ENCODE data around the gene NCOR2. TPM values are rescaled to one million over a fixed set of nuclear protein-coding genes. Genes with fewer than 3 reads are reported as not detected.

NCOR2 gene
- total and polyA plus RNA-seq, 4 donors, result 39.1 to 248 (median 124) TPM

DNA sequence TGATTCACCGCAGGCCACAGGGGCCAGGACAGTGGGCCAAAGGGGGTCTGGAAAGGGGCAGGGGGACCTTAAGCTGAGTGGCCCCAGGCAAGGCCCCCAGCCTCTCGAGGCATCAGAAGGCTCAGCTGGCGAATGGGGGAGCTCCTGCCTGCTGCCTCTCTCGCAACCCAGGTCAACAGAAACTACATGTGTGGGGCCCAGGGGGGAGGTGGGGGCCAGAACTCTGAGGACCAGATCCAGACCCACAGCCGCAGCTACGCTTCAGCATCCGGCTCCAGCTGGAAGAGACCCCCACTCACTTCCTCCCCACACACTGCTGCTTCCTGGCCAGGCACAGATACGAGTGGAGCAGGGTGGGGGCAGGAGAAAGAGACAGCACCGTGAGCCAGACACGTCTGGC, 46.5 kb downstream of the NCOR2 start:
- intact Hi-C loops (cut with DNase I), result loop anchor here (1.0 to 5.0 kb wide), 2 partner anchors 46 kb away; partner anchors contain the start of gene NCOR2 (in 2 of the 2)
- ATAC-seq (ENCODE audit: low FRiP score) (no peak), DNase-seq (no peak)
- Histone ChIP-seq H3K36me3 (ENCODE audit: control insufficient read depth in 1 of 2, insufficient read depth in 2 of 2, low read length in 1 of 2) (no peaks in the 10 kb centered on the region), H3K27me3 (ENCODE audit: control insufficient read depth in 1 of 2, insufficient read depth in 2 of 2, low read length in 1 of 2) (no peaks in the 10 kb centered on the region), H3K4me1 (ENCODE audit: control insufficient read depth in 1 of 2, insufficient read depth in 2 of 2, low read length in 2 of 2) (no peaks in the 10 kb centered on the region), H3K27ac (ENCODE audit: low read depth in 1 of 2, low read length in 2 of 2) (no peak overlapping the region), H3K4me3 (ENCODE audit: low read length in 2 of 2) (no peak overlapping the region), H3K9me3 (ENCODE audit: control insufficient read depth, low read length) (no peaks in the 10 kb centered on the region)
- 80 to 82% methylated on average over 10 of the region's 10 CpGs for WGBS, 2 donors

DNA sequence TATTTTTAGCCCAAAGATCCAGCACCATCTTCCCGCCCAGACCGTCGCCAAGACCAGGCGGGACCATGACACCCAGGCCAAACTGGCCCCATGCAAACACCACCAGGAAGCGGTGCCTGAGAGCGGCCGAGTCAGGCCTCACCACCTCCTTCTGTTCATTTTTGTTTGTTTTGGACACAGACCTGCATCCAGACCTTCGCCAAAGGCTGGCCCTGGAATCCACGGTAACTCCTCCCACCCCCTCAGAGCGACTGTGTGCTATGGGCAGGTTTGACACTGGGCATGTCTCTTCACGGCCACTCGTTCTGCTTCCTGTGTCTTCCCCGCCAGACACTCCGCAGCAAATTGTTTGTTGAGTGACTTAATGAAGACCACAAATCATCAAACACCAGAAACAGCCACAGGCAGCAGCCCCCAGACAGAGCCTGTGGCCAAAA, 47.1 kb downstream of the NCOR2 start:
- DNase-seq (peak; percentile 85 to 88), ATAC-seq (ENCODE audit: low FRiP score) (peak; percentile 19)
- 2 to 10% methylated on average over 14 of the region's 14 CpGs for WGBS, 2 donors
- Histone ChIP-seq H3K9me3 (ENCODE audit: control insufficient read depth, low read length) (no peaks in the 10 kb centered on the region), H3K4me1 (ENCODE audit: control insufficient read depth in 1 of 2, insufficient read depth in 2 of 2, low read length in 2 of 2) (no peaks in the 10 kb centered on the region), H3K27ac (ENCODE audit: low read depth in 1 of 2, low read length in 2 of 2) (peak overlapping the region in 1 of 2 donors; percentile 98), H3K4me3 (ENCODE audit: low read length in 2 of 2) (no peak overlapping the region), H3K27me3 (ENCODE audit: control insufficient read depth in 1 of 2, insufficient read depth in 2 of 2, low read length in 1 of 2) (no peaks in the 10 kb centered on the region), H3K36me3 (ENCODE audit: control insufficient read depth in 1 of 2, insufficient read depth in 2 of 2, low read length in 1 of 2) (no peaks in the 10 kb centered on the region)
- intact Hi-C loops (cut with DNase I), result loop anchor here (1.0 to 5.0 kb wide), 2 partner anchors 47 kb away; partner anchors contain the start of gene NCOR2 (in 2 of the 2)

DNA sequence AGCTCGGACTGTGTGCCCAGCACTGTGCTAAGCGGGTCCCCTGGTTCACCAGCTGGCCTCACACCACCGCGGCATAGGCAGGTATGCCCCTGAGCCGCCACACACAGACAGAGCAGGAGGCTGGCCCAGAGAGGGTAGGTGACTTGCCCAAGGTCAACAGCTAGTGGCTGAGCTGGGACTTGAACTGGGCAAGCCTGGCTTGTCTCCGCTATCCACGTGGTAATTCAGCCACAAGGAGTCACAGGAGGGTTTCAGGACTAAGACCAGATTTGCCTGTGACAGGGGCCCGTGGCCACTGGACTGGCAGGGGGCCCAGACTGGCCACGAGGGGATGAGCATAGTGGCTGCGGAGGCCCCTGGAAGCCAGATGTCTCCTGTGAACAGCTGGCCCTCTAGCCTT, 47.7 kb downstream of the NCOR2 start:
- H3K4me1 ChIP-seq (ENCODE audit: control insufficient read depth in 1 of 2, insufficient read depth in 2 of 2, low read length in 2 of 2), result no peaks in the 10 kb centered on the region
- WGBS, 2 donors, result 37 to 38% methylated on average over 10 of the region's 10 CpGs
- no peak overlapping the region for H3K4me3 ChIP-seq (ENCODE audit: low read length in 2 of 2)
- intact Hi-C loops (cut with DNase I), result loop anchor here (1.0 to 10.0 kb wide), 5 partner anchors 48 to 248 kb away; partner anchors contain the start of gene NCOR2 (in 2 of the 2)
- ATAC-seq (ENCODE audit: low FRiP score) (no peak), DNase-seq (no peak)
- H3K36me3 ChIP-seq (ENCODE audit: control insufficient read depth in 1 of 2, insufficient read depth in 2 of 2, low read length in 1 of 2), result no peaks in the 10 kb centered on the region
- H3K27ac ChIP-seq (ENCODE audit: low read depth in 1 of 2, low read length in 2 of 2), result peak overlapping the region in 1 of 2 donors; percentile 98
- no peaks in the 10 kb centered on the region for H3K27me3 ChIP-seq (ENCODE audit: control insufficient read depth in 1 of 2, insufficient read depth in 2 of 2, low read length in 1 of 2)
- no peaks in the 10 kb centered on the region for H3K9me3 ChIP-seq (ENCODE audit: control insufficient read depth, low read length)

DNA sequence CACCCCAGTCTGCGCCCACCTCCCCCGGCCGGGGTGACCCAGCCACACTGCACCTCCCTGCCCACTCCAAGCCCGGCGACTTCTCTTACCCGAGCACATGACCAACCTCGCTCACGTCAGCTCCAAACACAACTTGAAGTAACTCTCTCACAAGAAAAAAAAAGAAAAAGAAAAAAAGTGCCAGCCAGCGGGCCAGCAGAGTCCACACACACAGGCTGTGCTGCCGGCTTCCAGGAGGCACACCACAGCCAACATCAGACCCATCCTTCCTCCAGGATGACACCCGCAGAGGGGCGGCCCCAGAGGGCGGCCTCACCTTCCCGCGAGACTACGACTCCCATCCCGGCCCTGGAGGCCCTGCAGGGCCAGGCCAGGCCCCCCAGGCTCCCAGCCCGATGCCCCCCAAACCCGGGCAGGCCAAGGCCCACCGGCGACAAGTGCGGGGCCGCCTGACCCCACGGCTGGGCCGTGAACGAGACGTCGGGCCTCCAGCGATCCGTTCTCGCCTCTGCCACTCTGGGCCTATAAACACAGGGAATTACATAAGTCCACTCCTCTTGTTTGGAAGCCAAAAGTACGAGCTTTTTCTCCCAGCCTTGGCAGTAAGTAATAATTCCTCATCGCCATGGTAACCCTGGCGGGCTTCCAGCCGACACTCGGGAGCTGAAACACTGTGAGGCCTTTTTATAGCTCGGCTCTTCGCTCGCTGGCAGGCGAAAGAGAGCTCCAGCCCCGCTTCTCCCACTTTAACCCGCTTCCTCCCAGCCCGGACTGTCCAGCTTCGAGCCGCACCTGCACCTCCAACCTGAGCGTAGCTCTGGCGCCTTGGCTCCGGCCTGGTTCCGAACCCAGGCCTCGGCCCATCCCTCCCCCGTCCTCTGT, 49.1 kb downstream of the NCOR2 start:
- intact Hi-C loops (cut with DNase I), result loop anchor here (5.0 to 10.0 kb wide), 3 partner anchors 61 to 249 kb away; no protein-coding TSS in a partner anchor
- WGBS, 2 donors, result 2% methylated on average over 51 of the region's 51 CpGs
- H3K36me3 ChIP-seq (ENCODE audit: control insufficient read depth in 1 of 2, insufficient read depth in 2 of 2, low read length in 1 of 2), result no peaks in the 10 kb centered on the region
- ATAC-seq (ENCODE audit: low FRiP score) (peak; percentile 84), DNase-seq (peak; percentile 98 to 99)
- H3K9me3 ChIP-seq (ENCODE audit: control insufficient read depth, low read length), result no peaks in the 10 kb centered on the region
- H3K27me3 ChIP-seq (ENCODE audit: control insufficient read depth in 1 of 2, insufficient read depth in 2 of 2, low read length in 1 of 2), result no peaks in the 10 kb centered on the region
- H3K4me1 ChIP-seq (ENCODE audit: control insufficient read depth in 1 of 2, insufficient read depth in 2 of 2, low read length in 2 of 2), result no peaks in the 10 kb centered on the region
- H3K27ac ChIP-seq (ENCODE audit: low read depth in 1 of 2, low read length in 2 of 2), result peak overlapping the region; percentile 87 to 98
- no peak overlapping the region for H3K4me3 ChIP-seq (ENCODE audit: low read length in 2 of 2)

All from aorta (tissue), 5 donors.